SH-SY5Y (cell line): ENCODE results near the gene NRG3.

ENCODE experiments used
- GATA2 ChIP-seq: IDR thresholded peaks from 2 replicates; pipeline ENCODE4 v1.6.1; 2011; ENCODE audit warnings: mild to moderate bottlenecking, low read depth, low read length
- GATA3 ChIP-seq: IDR thresholded peaks from 2 replicates; pipeline ENCODE4 v1.6.1; 2011; ENCODE audit warnings: low read depth, mild to moderate bottlenecking, low read length, moderate library complexity

Gene NRG3

DNA sequence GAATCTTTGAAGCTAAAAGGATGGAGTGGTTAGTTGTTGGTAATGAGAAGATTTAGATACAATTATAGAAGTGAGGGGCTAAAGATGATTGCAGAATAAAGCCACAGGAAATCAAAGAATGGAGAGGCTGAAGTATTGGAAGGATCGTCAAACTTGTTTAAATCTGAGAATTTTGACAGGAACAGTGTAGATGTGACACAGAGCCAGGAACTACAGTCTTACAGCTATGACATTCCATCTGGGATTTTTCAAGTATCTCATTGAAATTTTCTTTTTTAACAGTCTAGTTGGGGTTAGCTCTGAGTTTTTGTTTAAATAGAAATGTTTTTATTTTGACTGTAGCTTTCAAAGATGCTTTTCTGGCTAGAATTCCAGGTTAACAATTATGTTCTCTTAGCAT is 181.4 kb downstream of the NRG3 start:
- no peak for TF ChIP-seq GATA2
- no peak for TF ChIP-seq GATA3

DNA sequence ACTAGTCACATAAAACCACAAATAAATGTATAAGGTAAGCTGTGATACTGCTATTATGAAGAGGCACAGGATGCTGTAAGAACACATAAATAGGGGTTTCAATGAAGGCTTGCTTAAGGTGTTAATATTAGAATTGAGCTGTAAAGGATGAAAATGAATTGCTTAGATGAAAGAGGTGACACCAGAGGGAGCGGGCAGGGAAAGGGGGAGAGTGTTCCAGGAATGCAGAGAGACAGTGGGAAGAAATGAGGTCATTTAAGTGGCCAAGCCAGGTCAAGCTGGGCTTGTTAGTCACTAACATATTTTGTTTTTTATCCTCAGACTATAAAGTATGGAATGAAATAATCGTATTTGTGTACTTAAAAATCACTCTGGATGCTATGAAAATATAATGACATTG is 193.5 kb downstream of the NRG3 start:
- TF ChIP-seq GATA2 = no peak
- TF ChIP-seq GATA3 = no peak

- no peak for TF ChIP-seq GATA2
- TF ChIP-seq GATA3 = no peak
Measured at GRCh38 chr10:82071231-82071630, 196.2 kb downstream of the NRG3 start.

- TF ChIP-seq GATA2 = no peak
- no peak for TF ChIP-seq GATA3
Measured at GRCh38 chr10:82072124-82072523, 197.1 kb downstream of the NRG3 start.

GRCh38 chr10:82075605-82076004 is 200.6 kb downstream of the NRG3 start:
- TF ChIP-seq GATA2 = no peak
- TF ChIP-seq GATA3 = no peak

DNA sequence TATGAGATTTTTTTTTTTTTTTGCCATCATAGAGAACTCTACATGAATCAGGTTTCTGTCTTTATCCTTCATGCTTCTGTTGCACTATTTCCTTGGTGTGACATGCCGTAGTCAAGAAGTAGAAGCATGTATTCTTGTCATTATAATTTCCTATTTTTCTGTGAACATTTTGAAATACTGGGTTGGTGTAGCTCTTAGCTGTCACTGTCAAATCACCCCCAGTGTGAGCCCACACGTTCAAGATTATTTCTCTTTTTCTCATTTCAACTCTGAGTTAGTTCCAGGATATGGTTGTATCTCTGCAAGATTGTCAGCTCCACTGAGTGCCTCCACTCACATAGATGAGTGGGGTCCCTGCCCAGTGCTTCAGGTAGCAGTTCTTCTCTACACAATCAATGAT is 209.5 kb downstream of the NRG3 start:
- TF ChIP-seq GATA2 (no peak), GATA3 (no peak)

GRCh38 chr10:82084904-82085303 is 209.9 kb downstream of the NRG3 start:
- no peak for TF ChIP-seq GATA2
- TF ChIP-seq GATA3 = no peak

DNA sequence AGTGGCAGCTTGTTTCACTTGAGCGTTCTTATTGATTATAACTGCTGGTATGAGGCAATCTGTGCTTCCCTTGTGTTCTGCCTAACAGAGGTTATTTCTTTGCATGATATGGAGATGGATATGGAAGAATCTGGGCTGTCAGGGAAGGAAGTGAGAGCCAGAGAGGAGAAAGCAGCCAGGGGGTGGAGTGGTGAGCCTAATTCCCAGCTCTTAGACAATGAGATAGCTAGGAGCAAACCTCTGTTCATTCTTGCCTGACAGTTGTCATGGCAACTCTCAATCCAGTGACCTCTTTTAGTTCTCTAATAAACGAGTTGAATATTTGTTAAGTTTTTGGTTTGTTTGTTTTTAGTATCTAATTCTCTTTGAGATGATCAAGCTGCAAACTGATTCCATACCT is 214.3 kb downstream of the NRG3 start:
- TF ChIP-seq GATA3 = no peak
- no peak for TF ChIP-seq GATA2

DNA sequence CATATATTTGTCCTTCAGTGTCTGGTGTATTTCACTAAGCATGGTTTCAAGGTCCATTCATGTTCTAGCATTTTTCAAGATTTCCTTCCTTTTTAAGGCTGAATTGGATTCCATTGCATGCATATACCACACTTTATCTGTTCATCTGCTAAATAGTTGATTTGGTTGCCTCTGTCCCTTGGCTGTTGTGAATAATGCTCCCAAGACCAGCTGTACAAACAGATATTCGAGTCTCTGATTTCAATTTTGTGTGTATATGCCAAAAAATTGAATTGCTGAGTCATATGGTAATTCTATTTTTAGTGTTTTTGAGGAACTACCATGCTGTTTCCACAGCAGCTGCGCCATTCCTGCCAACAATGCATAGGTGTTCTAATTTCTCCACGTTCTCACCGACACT is 216.4 kb downstream of the NRG3 start:
- TF ChIP-seq GATA3 = no peak
- no peak for TF ChIP-seq GATA2

- TF ChIP-seq GATA2 = no peak
- no peak for TF ChIP-seq GATA3
Measured at GRCh38 chr10:82092111-82092510, 217.1 kb downstream of the NRG3 start.

DNA sequence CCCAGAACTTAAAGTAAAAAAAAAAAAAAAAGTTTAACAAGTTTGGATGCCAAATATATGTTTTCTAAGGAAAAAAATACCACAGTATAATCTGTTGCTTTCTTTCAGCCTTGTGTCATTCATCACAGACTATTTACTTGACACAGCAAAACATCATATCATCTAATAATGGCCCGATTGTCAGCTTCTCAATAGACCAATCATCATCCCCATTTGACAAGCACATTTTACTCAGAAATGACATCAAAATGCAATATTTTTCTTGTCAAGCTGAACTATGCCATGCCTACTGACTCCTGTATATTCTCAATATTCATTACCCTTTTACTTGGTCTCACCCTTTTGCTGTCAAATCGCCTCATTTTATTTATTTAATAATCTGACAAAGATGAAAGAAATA is 249.7 kb downstream of the NRG3 start:
- TF ChIP-seq GATA3 (no peak), GATA2 (no peak)

- TF ChIP-seq GATA3 (no peak), GATA2 (no peak)
Measured at GRCh38 chr10:82128527-82128926, 253.5 kb downstream of the NRG3 start.

DNA sequence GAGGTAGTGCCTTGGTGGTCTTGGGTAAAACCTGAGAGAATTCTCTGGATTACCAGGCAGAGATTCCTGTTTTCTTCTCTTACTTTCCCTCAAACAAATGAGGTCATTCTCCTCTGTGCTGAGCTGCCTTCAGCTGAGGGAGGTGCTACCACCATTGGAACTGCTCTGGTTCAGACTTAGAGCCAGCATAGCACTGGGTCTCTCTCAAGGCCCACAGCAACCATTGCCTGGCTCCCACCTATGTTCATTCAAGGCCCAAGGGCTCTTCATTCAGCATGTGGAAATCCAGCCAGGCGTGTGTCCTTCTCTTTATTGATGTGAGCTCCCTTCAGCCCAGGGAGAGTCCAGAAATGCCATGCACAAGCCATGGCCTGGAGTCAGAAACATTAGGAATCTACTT is 261.1 kb downstream of the NRG3 start:
- no peak for TF ChIP-seq GATA3
- no peak for TF ChIP-seq GATA2

GRCh38 chr10:82144153-82144552 is 269.2 kb downstream of the NRG3 start:
- TF ChIP-seq GATA3 (no peak), GATA2 (no peak)

DNA sequence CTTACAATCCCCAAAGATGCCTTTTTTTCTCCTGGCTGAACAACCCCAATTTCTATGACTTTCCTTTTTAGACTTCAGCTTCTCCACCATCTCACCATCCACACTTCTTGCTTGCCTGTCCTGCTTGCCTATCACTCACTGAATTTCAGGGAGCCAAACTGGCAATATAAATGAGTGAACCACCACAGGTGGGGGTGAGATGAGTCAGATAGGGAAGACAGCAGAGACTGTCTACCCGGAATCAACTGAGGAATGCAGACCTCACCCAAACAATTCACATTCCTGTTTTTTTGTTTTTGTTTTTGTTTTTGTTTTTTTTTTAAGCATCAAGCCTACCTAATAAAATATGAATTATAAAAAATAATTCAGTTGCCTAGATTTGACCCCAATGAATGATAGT is 273.8 kb downstream of the NRG3 start:
- TF ChIP-seq GATA3 (no peak), GATA2 (no peak)

DNA sequence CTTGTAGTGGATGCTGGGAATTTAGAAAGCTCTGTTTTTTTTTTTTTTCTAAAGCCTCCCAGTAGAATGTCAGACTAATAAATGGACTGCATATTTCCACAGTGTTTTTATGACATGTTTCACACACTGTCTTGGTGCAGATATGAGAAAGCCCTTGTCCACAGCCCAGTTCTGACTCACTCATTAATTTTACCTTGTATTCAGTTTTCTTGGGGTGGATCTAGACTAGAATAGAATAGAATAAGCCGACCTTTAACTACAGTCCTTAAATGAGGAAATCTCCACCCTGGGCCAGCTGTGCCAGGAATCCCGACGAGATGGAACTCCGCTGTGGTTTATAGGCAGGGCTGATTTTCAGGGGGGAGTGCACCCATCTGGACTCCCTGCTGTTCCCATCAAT is 274.7 kb downstream of the NRG3 start:
- no peak for TF ChIP-seq GATA2
- TF ChIP-seq GATA3 = no peak

DNA sequence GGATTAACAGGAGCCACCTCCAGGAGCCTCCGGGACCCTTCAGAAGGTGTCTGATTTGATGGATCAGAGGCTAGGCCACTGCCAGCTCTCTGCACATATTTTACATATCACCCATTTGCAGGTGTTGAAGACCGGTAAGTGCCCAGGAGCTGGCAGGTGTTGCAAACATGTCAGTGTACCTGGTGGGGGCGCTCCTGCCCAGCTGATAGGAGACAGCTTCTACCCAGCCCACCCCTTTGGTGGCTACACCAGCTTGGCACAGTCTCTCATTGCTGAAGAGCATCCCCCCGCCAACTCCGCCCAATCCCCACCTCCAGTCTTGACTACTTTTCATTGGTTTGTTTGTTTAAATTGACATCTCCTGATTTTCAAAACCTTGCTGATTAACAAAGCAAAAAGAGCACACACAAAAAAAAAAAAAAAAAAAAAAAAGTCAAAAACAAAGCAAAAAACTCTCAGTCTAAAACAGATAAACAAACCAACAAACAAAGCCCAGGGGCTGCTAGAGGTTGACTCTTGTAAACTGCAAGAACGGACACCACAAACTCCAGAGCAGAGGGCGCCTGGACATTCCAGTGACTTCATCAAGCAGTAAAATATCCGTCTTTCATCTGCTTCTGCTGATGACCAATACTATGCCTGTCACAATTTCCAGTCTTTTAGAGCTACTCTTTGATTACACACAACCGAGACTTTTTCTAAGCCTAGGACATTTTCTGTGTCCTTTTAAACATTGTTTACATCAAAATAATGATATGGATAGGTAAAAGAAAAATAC is 275.3 kb downstream of the NRG3 start:
- TF ChIP-seq GATA2 = no peak

GRCh38 chr10:82160307-82160706 is 285.3 kb downstream of the NRG3 start:
- TF ChIP-seq GATA2 = no peak
- no peak for TF ChIP-seq GATA3
